ENCODE results near the gene FANCL.
"Not testable (repeated sequence)": the region's sequence is repeated elsewhere in the genome, so short reads cannot be mapped to it uniquely, and the experiment has no call there.

The FANCL gene

GRCh38 chr2:58240670-58241545 is at the start of gene FANCL:
FANCL (minus strand) TSS chr2:58241325; CDS start chr2:58241313, 12 bp downstream.
- DNase-seq (ENCODE audit: low read depth, low spot score), result peak; percentile 25

DNA sequence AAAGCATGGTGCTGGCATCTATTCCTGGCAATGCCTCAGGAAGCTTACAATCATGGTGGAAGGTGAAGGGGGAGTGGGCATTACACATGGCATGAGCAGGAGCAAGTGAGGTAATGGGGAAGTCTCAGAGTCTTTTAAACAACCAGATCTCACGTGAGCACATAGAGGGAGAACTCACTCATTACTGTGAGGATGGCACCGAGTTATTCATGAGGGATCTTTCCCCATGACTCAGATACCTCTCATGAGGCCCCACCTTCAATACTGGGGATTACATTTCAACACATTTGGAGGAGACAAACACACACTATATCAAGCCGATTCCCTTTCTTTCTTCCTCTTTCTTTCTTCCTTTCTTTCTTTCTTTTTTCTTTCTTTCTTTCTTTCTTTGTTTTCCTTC is 47.9 kb upstream of the FANCL start:
- DNase-seq (ENCODE audit: low read depth, low spot score), result no peak

GRCh38 chr2:58283931-58284330 is 42.8 kb upstream of the FANCL start:
- no peak for DNase-seq (ENCODE audit: low read depth, low spot score)

GRCh38 chr2:58275144-58275543 is 34.0 kb upstream of the FANCL start:
- DNase-seq (ENCODE audit: low read depth, low spot score), result not testable (repeated sequence)

DNA sequence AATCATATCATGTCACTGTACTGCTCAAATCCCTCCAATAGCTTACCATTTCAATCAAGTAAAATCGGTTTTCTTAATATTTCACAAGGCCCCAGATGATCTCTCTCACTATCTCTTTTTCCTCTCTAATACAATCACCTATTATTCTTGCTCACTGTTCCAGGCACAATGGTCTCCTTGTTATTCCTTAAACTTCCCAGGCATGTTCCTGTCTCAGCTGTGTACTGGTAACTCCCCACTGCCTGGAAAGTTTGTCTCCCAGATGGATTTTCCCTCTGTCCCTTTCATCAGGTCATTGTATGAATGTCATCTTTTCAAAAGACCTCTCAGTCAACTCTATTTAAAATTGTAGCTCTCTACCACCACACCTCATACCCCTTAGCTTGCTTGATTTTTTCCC is 30.7 kb upstream of the FANCL start:
- DNase-seq (ENCODE audit: low read depth, low spot score), result no peak

DNA sequence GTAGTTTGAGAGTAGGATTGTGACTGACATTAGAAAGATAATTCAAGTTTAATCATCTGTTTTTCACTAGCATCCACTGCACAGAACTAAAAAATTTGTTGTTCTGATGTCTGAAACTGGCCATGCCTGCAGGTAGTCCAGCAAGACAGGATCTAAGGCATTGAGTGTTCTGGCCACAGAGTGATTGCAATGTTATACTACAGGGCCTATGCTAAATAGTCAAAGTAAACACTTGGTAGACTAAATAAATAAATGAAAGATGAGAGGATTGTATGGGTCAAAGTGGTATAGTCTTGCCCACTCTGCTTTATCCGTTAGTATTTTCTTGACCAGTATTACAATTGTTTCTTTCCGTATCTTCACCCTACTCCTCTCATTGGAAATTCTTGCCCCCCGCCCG is 27.6 kb upstream of the FANCL start:
- DNase-seq (ENCODE audit: low read depth, low spot score), result no peak

DNA sequence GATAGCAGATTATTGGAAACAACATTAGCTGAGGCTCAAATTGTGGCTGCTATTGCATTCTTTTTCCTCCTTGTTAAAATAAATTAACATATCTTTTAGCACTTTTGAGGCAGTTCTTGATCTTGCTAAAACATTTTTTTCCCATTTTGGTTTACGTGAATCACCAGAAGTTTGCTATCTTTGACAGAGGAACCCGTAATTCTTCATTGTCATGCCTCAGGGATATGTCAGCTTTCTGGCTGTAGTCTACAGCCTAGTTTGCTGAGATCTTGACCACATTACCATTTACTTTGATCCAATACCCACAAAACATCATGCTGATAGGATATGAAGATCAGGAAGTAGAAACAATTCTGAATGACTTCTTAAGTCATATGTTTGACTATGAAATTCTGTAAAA is 25.1 kb upstream of the FANCL start:
- no peak for DNase-seq (ENCODE audit: low read depth, low spot score)

- DNase-seq (ENCODE audit: low read depth, low spot score), result no peak
These were observed 20.1 kb upstream of the FANCL start for GRCh38 chr2:58261209-58261608.

DNA sequence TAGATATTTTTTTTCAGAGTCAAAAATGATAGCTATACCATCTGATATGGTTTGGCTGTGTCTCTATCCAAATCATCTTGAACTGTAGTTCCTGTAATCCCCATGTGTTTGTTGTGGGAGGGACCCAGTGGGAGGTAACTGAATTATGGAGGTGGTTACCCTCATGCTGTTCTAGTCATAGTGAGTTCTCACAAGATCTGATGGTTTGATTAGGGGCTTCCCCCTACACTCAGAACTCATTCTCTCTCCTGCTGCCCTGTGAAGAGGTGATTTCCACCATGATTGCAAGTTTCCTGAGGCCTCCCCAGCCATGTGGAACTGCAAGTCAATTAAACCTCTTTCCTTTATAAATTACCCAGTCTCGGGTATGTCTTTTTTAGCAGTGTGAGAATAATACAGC is 17.3 kb upstream of the FANCL start:
- not testable (repeated sequence) for DNase-seq (ENCODE audit: low read depth, low spot score)

- DNase-seq (ENCODE audit: low read depth, low spot score), result not testable (repeated sequence)
These were observed 10.4 kb upstream of the FANCL start for GRCh38 chr2:58251331-58252201.

GRCh38 chr2:58241546-58241864 is 380 bp upstream of the FANCL start:
- no peak for DNase-seq (ENCODE audit: low read depth, low spot score)

DNA sequence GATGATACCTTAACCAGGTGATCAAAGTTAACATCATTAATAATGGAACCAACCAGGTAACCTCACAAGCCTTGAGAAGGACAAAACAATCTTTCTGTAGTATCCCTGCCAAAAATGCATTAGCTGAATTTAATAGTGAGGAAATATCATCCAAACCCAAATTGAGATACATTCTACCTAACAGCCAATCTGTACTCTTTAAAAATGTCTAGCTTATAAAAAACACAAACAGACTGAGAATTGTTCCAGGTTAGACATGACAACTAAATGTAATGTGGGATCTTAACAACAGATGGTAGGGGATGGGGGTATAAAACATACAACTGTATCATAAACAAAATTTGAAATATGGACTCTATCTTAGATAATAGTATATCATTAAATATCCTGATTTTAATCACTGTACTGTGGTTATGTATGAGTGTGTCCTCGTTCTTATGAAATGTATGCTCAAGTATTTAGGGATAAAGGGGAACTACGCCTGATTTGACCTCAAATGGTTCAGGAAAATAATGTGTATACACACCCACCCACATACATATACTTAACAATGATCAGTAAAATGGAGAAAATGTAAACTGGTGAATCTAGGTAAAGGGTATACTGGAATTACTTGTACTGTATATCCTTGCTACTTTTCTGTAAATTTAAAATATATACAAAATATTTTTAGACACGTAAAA is 1.7 kb downstream of the FANCL start:
- DNase-seq (ENCODE audit: low read depth, low spot score), result no peak

DNA sequence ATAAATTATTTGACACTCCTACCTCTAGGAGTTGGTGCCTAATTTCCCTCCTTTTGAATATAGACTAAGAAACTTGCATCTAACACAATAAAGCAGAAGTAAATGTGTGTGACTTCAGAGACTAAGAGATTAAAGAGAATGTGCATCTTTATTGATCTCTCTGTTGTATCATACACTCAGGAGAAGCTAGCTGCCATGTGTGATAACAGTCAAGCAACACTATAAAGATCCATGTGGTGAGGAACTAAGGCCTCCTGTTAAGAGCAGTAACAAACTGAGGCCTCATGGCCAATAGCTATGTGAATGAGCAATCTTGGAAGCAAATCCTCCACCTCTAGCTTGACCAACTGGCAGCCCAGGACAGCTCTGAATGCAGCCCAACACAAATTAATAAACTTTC is 3.4 kb downstream of the FANCL start:
- no peak for DNase-seq (ENCODE audit: low read depth, low spot score)

DNA sequence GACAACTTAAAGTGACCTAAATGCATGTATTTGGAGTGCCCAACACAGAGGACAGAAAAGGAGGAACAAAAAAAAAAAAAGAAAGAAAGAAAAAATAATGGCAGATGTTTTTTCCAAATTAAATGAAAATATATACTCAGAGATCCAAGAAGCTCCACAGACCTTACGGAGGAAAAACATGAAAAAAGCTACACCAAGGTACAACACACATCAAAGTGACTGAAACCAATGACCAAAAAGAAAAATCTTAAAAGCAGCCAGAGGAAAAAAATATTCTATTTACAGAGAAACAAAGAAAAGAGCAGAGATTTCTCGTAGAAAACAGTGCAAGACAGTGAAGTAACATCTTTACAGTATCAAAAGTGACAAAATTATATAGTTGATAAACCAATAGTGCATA is 5.1 kb downstream of the FANCL start:
- DNase-seq (ENCODE audit: low read depth, low spot score), result no peak

GRCh38 chr2:58235170-58235569 is 6.0 kb downstream of the FANCL start:
- DNase-seq (ENCODE audit: low read depth, low spot score), result no peak

GRCh38 chr2:58228299-58228698 is 12.8 kb downstream of the FANCL start:
- DNase-seq (ENCODE audit: low read depth, low spot score), result no peak

- DNase-seq (ENCODE audit: low read depth, low spot score), result no peak
These were observed 13.8 kb downstream of the FANCL start for GRCh38 chr2:58227171-58227917.

GRCh38 chr2:58221909-58222308 is 19.2 kb downstream of the FANCL start:
- DNase-seq (ENCODE audit: low read depth, low spot score), result no peak

GRCh38 chr2:58215429-58215828 is 25.7 kb downstream of the FANCL start:
- DNase-seq (ENCODE audit: low read depth, low spot score), result no peak

DNA sequence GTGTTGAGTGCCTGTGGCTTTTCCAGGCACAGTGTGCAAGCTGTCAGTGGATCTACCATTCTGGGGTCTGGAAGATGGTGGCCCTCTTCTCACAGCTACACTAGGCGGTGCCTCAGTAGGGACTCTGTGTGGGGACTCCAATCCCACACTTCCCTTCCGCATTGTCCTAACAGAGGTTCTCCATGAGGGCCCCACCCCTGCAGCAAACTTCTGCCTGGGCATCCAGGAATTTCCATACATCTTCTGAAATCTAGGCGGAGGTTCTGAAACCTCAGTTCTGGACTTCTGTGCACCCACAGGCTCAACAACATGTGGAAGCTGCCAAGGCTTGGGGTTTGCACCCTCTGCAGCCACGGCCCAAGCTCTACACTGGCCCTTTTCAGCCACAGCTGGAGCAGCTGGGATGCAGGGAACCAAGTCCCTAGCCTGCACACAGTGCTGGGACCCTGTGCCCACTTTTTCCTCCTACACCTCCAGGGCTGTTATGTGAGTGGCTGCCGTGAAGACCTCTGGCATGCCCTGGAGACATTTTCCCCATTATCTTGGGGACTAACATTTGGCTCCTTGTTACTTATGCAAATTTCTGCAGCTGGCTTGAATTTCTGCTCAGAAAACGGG is 30.1 kb downstream of the FANCL start:
- not testable (repeated sequence) for DNase-seq (ENCODE audit: low read depth, low spot score)

DNA sequence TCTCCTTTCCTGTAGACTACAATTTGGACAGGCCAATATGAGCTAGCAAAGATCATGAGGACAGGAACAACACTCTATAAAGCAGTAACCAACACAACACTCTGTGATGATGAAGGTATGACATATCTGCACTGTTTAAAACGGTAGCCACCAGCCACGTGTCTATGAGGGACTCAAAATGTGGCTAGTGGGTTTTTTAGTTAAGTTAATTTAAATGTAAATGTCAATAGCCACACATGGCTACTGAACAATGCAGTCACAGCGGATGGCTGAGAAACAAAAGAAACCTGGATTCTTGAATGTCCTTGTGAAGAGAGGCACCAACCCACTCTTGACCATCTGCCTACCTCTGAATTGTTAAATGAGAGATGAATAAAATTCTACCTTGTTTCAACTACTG is 33.9 kb downstream of the FANCL start:
- DNase-seq (ENCODE audit: low read depth, low spot score), result no peak

All from activated naive CD8-positive, alpha-beta T cell treated with anti-CD3 and anti-CD28 coated beads, Interleukin-2, amount 50 U/mL, for 16 hours (primary cell).